ENCODE data around the gene OR2H1. TPM values are rescaled to one million over a fixed set of nuclear protein-coding genes. Genes with fewer than 3 reads are reported as not detected.

OR2H1 gene
- total RNA-seq, 1 donor from 2014 or later = not detected

DNA sequence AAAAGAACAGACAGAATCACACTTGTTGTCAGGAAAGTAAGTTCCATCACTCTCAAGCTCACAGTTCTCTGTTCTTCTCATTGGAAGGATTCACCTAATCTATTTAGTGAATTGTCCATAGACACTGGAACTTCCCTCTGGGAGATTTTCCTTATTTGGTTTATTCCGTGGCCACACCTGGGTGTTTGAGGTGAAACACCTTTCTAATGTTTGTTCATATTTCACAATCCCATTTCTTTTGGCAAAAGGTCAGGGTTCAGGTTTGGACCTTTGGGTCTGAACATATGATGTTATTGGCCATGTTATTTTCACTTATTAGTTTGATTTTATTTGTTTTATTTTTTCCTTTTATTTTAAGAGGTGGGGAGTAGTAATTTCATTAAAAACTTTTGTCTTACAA lies 26.8 kb downstream of the OR2H1 start:
- TF ChIP-seq CTCF (IDR thresholded peaks at IDR 0.05; ENCODE audit: unreplicated experiment) = no peak
- DNase-seq (ENCODE audit: low spot score in 2 of 2, unreplicated experiment in 2 of 2) = no peak
- H3K27ac Mint-ChIP-seq = no peak overlapping the region
- no peaks in the 10 kb centered on the region for H3K4me1 Mint-ChIP-seq
- H3K36me3 Mint-ChIP-seq = no peaks in the 10 kb centered on the region
- no peak overlapping the region for H3K4me3 Mint-ChIP-seq
- H3K27me3 Mint-ChIP-seq (ENCODE audit: low read depth) = peaks cover 12% of the 10 kb centered on the region
- peaks cover 11% of the 10 kb centered on the region for H3K9me3 Mint-ChIP-seq

- H3K27me3 Mint-ChIP-seq (ENCODE audit: low read depth) = peaks cover 12% of the 10 kb centered on the region
- no peaks in the 10 kb centered on the region for H3K4me1 Mint-ChIP-seq
- no peak overlapping the region for H3K4me3 Mint-ChIP-seq
Observed at GRCh38 chr6:29486577-29486976, 29.6 kb downstream of the OR2H1 start.

DNA sequence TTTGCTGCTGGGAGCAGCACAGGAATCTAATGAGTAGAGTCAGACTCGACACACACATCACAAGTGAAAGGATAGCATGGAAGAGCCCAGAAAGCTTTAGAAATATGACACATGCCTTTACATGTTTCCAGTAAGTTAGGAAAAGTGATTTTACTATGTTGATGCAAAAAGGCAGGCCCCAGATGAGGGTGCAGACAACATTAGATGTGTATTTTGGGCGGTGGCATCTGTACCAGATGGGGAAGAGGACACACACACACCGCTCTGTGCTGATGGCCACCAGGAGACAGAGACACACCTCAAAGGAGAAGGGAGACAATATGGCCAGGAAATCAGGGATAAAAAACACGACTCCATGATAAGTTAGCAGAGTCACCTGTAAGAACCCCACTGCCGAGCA lies 30.2 kb downstream of the OR2H1 start:
- no peak for DNase-seq (ENCODE audit: low spot score in 2 of 2, unreplicated experiment in 2 of 2)
- H3K9me3 Mint-ChIP-seq = peaks cover 6% of the 10 kb centered on the region
- H3K4me3 Mint-ChIP-seq = no peak overlapping the region
- no peaks in the 10 kb centered on the region for H3K36me3 Mint-ChIP-seq
- no peaks in the 10 kb centered on the region for H3K4me1 Mint-ChIP-seq
- no peak overlapping the region for H3K27ac Mint-ChIP-seq
- peaks cover 12% of the 10 kb centered on the region for H3K27me3 Mint-ChIP-seq (ENCODE audit: low read depth)
- TF ChIP-seq CTCF (IDR thresholded peaks at IDR 0.05; ENCODE audit: unreplicated experiment) = no peak

More at GRCh38 chr6:29486577-29486976, 29.6 kb downstream of the OR2H1 start:
- no peak for TF ChIP-seq CTCF (IDR thresholded peaks at IDR 0.05; ENCODE audit: unreplicated experiment)
- Mint-ChIP-seq H3K9me3 (peaks cover 11% of the 10 kb centered on the region), H3K36me3 (no peaks in the 10 kb centered on the region), H3K27ac (no peak overlapping the region)
- DNase-seq (ENCODE audit: low spot score in 2 of 2, unreplicated experiment in 2 of 2) = no peak

- no peak within 1 kb of the TSS for H3K4me3 Mint-ChIP-seq
- H3K27me3 Mint-ChIP-seq (ENCODE audit: low read depth) = peaks cover 12% of the 10 kb centered on the region
- no peak for DNase-seq (ENCODE audit: low spot score in 2 of 2, unreplicated experiment in 2 of 2)
- no peaks in the 10 kb centered on the region for H3K36me3 Mint-ChIP-seq
- H3K4me1 Mint-ChIP-seq = no peaks in the 10 kb centered on the region
- H3K27ac Mint-ChIP-seq = no peak within 1 kb of the TSS
- peaks cover 1% of the 10 kb centered on the region for H3K9me3 Mint-ChIP-seq
- TF ChIP-seq CTCF (IDR thresholded peaks at IDR 0.05; ENCODE audit: unreplicated experiment) = no peak
Observed at GRCh38 chr6:29487660-29488059, 30.7 kb downstream of the OR2H1 start, which contains the start of gene MAS1L. MAS1L (minus strand) TSS chr6:29487956; CDS start chr6:29487902, 54 bp downstream.

DNA sequence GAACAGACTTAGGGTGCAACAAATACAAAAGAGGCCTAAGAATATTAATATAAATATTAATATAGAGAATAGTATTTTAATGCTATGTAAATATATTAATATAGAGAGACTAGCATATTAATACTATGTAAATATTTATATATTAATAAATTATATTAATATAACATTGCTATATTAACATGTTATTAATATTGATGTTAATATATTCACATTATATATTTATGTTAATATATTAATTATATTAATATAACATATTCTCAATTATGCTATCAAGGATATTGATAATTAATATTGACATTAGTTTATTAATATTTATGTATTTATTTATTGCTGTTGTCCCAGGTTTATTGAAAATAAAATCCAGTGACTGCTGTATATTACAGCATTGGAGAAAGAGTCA lies 31.9 kb downstream of the OR2H1 start:
- no peaks in the 10 kb centered on the region for H3K36me3 Mint-ChIP-seq
- peaks cover 17% of the 10 kb centered on the region for H3K27me3 Mint-ChIP-seq (ENCODE audit: low read depth)
- TF ChIP-seq CTCF (IDR thresholded peaks at IDR 0.05; ENCODE audit: unreplicated experiment) = no peak
- H3K4me1 Mint-ChIP-seq = no peaks in the 10 kb centered on the region
- no peak overlapping the region for H3K4me3 Mint-ChIP-seq
- no peak for DNase-seq (ENCODE audit: low spot score in 2 of 2, unreplicated experiment in 2 of 2)
- no peaks in the 10 kb centered on the region for H3K9me3 Mint-ChIP-seq
- no peak overlapping the region for H3K27ac Mint-ChIP-seq

DNA sequence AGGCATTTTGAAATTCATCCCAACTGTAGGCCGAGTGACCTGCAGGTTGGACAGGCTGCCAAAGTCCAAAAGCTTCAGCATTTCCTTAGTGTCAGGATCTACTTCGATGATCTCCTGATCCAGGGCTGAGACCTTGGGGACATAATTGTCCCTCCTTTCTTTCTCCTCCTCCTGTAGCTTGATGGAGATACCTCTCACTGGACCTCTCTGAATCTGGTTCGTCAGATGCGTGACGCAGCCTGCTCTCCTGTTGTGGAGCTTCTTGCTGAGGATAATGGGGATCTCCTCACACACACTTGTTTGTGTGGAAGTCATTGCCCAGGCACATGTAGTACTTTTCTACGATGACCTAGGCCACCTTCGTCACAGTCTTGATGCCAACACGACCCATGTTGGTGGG lies 32.3 kb downstream of the OR2H1 start:
- peaks cover 17% of the 10 kb centered on the region for H3K27me3 Mint-ChIP-seq (ENCODE audit: low read depth)
- no peak for TF ChIP-seq CTCF (IDR thresholded peaks at IDR 0.05; ENCODE audit: unreplicated experiment)
- H3K27ac Mint-ChIP-seq = no peak overlapping the region
- H3K4me1 Mint-ChIP-seq = no peaks in the 10 kb centered on the region
- no peaks in the 10 kb centered on the region for H3K36me3 Mint-ChIP-seq
- no peak overlapping the region for H3K4me3 Mint-ChIP-seq
- DNase-seq (ENCODE audit: low spot score in 2 of 2, unreplicated experiment in 2 of 2) = no peak
- H3K9me3 Mint-ChIP-seq = no peaks in the 10 kb centered on the region
